Ishikawa (cell line): ENCODE data around the gene SSH2.

Experiments used
- CEBPB ChIP-seq: IDR thresholded peaks from 2 replicates; pipeline ENCODE4 v1.6.1; 2012
- EP300 ChIP-seq: IDR thresholded peaks from 2 replicates; pipeline ENCODE4 v1.6.1; 2012; ENCODE audit warnings: borderline replicate concordance

DNA sequence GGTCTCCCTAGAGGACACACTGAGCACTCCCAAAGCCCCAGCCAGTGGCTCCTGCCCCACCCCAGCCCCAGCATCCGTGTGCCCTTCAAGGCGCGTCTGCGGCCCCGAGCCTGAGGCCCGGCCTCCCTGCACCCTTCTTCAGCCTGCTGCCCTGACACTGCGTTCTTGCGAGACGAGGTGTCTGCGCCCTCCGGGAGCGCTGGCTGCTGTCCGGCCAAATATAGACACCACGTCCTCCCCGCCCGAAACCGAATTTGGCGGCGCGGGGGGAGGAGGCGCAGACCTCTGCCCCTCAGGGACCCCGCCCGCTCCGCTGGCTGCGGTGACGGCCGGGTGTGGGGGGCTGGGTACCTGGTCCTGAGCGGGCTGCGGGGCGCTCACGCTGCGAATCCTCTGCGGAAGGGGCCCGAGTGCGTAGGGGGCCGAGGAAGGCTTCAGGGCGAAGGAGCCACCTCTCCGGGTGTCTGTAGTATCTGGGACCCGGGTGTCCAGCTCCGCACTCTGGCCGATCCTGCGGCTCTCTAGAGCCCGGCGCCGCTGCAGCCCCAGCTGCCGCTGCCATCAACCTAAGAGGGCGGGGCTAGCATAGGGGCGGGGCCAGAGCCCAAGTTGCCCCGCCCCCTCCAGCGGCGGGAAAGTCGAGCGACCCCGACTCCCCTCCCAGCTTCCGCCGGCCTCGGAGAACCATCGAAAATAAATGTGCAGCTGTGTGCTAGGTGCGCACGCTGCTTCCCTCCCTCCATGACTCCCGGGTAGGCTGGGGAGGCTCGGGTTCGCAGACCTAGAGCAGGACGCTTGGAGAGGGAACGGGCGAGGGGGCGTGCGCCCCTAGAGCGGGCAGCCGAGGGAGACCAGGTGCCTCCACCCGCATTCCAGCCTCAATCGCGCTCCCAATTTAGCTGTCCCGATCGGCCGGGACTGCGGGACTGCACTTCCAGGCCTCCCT lies 307.4 kb downstream of the SSH2 start, which contains the start of gene CORO6:
- TF ChIP-seq EP300, result no peak; the same call in 1 of the 2 replicates
- TF ChIP-seq CEBPB, result no peak
